Motor neuron (in vitro differentiated cells): ENCODE data around the gene APC2. TPM values are rescaled to one million over a fixed set of nuclear protein-coding genes. Genes with fewer than 3 reads are reported as not detected.
"Not testable (repeated sequence)": the region's sequence is repeated elsewhere in the genome, so short reads cannot be mapped to it uniquely, and the experiment has no call there.

Source experiments
- ATAC-seq, 8 experiments: fragments of 200-7000 bp; cut with Tn5 transposase; replicated peaks in 6 of 8; 2 replicates each; pipeline ENCODE4 v1.8.0; 2021; ENCODE audit warnings: mild to moderate bottlenecking in 8 of 8, moderate library complexity in 8 of 8
- H3K27ac ChIP-seq, 2 donors: fragments of 250-450 bp; sonication (Bioruptor Pico); 2 replicates each; pipeline ENCODE4 v1.9.0; 2021; ENCODE audit warnings: antibody characterized with exemption in 2 of 2, mild to moderate bottlenecking in 2 of 2, moderate library complexity in 1 of 2
- H3K4me1 ChIP-seq, 2 donors: fragments of 250-450 bp; sonication (Bioruptor Pico); replicated peaks in 1 of 2; 2 replicates each; pipeline ENCODE4 v1.6.1; 2021; ENCODE audit warnings: antibody characterized with exemption in 2 of 2, mild to moderate bottlenecking in 2 of 2, moderate library complexity in 1 of 2
- H3K4me3 ChIP-seq, 5 donors: fragments of 250-450 bp; sonication (Bioruptor Pico); 2 replicates each; pipeline ENCODE4 v1.9.0; 2021; ENCODE audit warnings: antibody characterized with exemption in 5 of 5, mild to moderate bottlenecking in 5 of 5, moderate library complexity in 4 of 5
- WGBS, 10 experiments: fragments of 450-650 bp; shearing (Covaris generic); methylation state at CpG; one replicate each; pipeline ENCODE4 v1.0.0; 2022; 5-methylcytosine and 5-hydroxymethylcytosine counted together
- in situ Hi-C, 9 experiments: fragments of 400-800 bp; cut with MboI; loops; one replicate each; pipeline ENCODE4 v1.15.0; 2021; ENCODE audit warnings: low sequenced_read_pairs in 9 of 9, low pct_unique_long_range_greater_than_20kb in 2 of 9; ENCODE audit not compliant: unreplicated experiment in 9 of 9
- total RNA-seq, 8 experiments: library from RNA; unstranded; fragments of 300-600 nt; gene quantifications; 2 replicates each; pipeline versions ENCODE4 v1.2.3 to v1.2.4, GENCODE V29; 2022

Gene APC2
- total RNA-seq, 8 experiments from 2014 or later = 0.31 to 52.0 (median 31.9) TPM

- H3K4me1 ChIP-seq = peaks cover 4 to 15% of the 10 kb centered on the region in 2 donors
- in situ Hi-C loops = no loop called here
- no peak overlapping the region for H3K4me3 ChIP-seq
- whole genome bisulfite sequencing, 10 experiments = no CpG with 5 or more reads among the region's 25 CpGs
- no peak overlapping the region for H3K27ac ChIP-seq
- ATAC-seq = no peak
Observed at GRCh38 chr19:1510442-1510806, 60.5 kb downstream of the APC2 start.

DNA sequence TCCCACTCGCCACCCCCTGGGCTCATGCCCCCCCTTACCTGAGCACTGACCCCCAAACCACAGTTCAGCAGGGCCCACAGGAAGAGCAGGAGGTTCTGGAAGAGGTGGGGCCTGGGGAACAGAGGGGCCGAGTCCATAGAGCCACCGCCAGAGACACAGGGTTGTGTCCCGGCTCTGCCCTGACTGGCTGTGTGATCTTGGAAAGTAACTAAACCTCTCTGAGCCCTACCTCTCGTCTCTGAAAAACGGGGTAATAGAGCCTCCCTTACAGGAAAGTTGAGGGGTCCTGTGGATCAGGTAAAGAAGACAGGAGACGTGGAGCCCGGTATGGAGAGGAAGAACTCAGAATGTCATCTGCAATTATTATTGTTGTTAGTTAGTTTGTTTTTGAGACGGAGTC lies 60.9 kb downstream of the APC2 start:
- in situ Hi-C loops = no loop called here
- H3K27ac ChIP-seq = no peak overlapping the region
- no peak for ATAC-seq
- peaks cover 4 to 15% of the 10 kb centered on the region in 2 donors for H3K4me1 ChIP-seq
- H3K4me3 ChIP-seq = no peak overlapping the region
- 40 to 100% (median 56%) methylated on average over 1 to 2 of the region's 9 CpGs; no CpG with 5 or more reads in 6 of the 10 experiments for WGBS, 10 experiments

DNA sequence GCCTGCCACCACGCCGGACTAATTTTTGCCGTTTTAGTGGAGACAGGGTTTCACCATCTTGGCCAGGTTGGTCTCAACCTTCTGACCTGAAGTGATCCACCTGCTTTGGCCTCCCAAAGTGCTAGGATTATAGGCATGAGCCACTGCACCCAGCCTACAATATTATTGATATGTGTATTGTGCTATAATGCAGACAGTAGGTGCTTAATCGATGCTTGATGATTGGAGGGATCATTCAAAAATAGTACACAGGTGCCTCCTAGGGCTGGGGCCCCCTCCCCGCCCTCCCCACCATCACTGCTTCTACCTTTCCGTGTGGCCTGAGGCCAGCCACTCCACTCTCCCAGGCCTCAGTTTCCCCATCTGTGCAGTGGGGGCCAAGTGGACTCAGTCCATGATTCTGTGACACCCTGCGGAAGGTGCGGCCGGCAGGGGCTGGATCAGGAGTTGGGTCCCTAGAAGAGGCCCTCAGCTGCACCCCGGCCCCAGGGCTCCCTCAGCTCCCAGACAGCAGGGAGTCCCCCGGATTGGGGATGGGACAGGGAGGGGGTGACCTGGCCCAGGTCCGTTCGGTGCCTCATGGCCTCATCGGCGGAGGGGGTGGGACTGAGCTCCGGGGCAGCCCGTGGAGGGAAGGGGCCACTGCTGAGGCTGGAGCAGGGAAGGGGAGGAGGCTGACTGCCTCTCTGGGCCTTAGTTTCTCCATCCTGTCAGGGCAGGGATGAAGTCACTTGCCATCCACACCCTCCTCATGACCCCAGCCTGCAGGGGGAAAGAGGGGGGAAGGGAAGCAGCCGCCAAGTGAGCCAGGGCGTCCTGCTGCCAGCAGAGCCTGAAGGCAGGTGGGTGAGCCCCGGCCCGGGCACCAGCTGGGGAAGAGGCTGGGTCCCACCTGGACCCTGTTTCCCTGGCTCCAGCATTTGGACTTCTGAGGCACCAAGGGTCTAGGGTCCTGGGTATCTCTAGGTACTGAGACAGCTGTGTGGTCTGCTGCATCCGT lies 61.7 kb downstream of the APC2 start:
- Histone ChIP-seq H3K4me3 (no peak overlapping the region), H3K27ac (no peak overlapping the region), H3K4me1 (peaks cover 4 to 15% of the 10 kb centered on the region in 2 donors)
- ATAC-seq = no peak
- in situ Hi-C loops = no loop called here
- 36 to 90% (median 75%) methylated on average over 4 to 6 of the region's 22 CpGs; no CpG with 5 or more reads in 6 of the 10 experiments for WGBS, 10 experiments

- ATAC-seq = peak; percentile 36 to 77 (median 49)
Observed at GRCh38 chr19:1512671-1513498, 63.0 kb downstream of the APC2 start, which contains the start of gene ADAMTSL5. TSS of gene ADAMTSL5 (minus strand) at chr19:1513019. CDS start at chr19:1510943, 2,076 bp downstream.

DNA sequence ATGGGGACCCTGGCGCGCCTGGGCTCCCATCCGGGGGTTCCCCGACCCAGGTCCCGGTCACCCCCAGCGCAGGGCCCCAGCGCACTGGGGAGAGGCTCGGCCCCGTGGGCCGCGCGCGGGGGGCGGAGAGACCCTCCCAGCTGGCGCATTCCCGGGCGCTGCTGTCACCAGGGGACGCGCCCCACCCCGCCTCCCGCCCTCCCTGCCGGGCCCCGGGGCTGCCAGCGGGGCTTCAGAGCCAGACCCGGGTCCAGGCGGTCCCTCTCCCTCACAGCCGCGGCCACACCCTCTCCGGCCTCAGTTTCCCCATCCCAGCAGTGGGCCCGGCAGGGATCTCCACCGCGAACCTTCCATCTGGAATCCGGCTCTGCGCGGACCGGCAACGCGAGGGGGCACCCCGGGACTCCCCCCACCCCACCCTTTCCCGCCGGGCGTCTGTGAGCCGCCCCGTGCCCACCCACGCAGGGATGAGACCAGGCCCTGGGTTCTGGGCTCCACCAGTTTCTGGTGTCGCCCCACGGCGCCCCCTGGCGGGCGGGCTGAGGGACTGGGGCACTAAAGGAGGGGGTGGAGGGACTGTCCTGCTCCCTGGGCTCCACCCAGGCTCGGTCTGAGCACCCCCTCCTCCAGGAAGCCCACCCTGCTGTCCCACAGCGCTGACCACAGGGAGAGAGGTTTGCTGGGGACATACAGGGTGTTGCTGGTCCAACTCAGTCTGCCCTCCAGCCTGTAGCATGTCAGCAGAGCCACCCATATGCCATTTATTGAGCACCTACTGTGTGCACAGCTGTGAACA lies 63.8 kb downstream of the APC2 start:
- Histone ChIP-seq H3K4me3 (peak overlapping the region in 3 of 5 donors; percentile 20 to 25 (median 24)), H3K4me1 (peaks cover 0 to 10% of the 10 kb centered on the region in 2 donors), H3K27ac (no peak overlapping the region)
- 5% methylated on average over 4 of the region's 52 CpGs; no CpG with 5 or more reads in 9 of the 10 experiments for WGBS, 10 experiments
- ATAC-seq = peak; percentile 55 to 67 (median 60)
- in situ Hi-C loops = no loop called here

More at GRCh38 chr19:1512671-1513498, 63.0 kb downstream of the APC2 start, which contains the start of gene ADAMTSL5:
- Histone ChIP-seq H3K4me3 (peak within 1 kb of the TSS in 3 of 5 donors; percentile 20 to 25 (median 24)), H3K4me1 (peaks cover 0 to 10% of the 10 kb centered on the region in 2 donors), H3K27ac (no peak within 1 kb of the TSS)
- no CpG with 5 or more reads among the region's 78 CpGs for WGBS, 10 experiments
- in situ Hi-C loops = no loop called here

DNA sequence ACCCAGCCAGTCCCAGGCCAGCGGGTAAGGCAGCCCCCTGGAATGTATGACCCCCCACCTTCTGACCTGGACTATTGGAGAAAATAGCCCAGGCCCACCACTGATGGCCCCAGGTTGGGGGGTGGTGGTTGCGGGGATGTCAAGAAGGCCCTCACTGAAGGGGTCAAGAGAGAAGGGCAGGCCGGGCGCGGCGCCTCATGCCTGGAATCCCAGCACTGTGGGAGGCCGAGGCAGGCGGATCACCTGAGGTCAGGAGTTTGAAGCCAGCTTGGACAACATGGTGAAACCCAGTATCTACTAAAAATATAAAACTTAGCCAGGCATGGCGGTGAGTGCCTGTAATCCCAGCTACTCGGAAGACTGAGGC lies 64.4 kb downstream of the APC2 start:
- Histone ChIP-seq H3K4me1 (peaks cover 0 to 10% of the 10 kb centered on the region in 2 donors), H3K27ac (no peak overlapping the region), H3K4me3 (no peak overlapping the region)
- ATAC-seq = no peak
- in situ Hi-C loops = no loop called here
- 16 to 83% (median 55%) methylated on average over 1 to 4 of the region's 10 CpGs; no CpG with 5 or more reads in 4 of the 10 experiments for WGBS, 10 experiments

- Histone ChIP-seq H3K27ac (no peak overlapping the region), H3K4me3 (no peak overlapping the region), H3K4me1 (peaks cover 0 to 10% of the 10 kb centered on the region in 2 donors)
- 30 to 87% (median 62%) methylated on average over 2 to 5 of the region's 14 CpGs; no CpG with 5 or more reads in 7 of the 10 experiments for WGBS, 10 experiments
- in situ Hi-C loops = no loop called here
- no peak for ATAC-seq
Observed at GRCh38 chr19:1514986-1515721, 65.2 kb downstream of the APC2 start.

GRCh38 chr19:1516395-1516753 lies 66.5 kb downstream of the APC2 start:
- ATAC-seq = no peak
- in situ Hi-C loops = no loop called here

DNA sequence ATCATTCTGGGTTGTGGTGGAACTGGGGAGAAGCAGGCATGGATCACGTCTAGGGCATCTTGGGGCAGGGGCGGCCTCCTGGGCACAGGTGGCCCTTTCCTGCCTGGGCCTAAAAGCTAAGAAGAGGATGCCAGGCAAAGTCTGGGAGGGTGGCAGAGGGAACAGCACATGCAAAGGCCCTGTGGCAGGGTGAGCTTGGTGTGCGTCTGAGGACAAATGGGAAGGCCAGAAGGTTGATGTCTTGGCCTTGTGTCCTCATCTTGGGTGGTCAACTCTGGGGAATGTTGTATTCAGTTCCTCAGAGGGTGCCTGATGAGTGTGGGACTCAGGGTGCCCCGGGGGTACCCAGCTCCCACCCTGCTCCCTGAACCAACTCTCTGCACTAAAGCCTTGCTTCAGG lies 68.5 kb downstream of the APC2 start:
- ATAC-seq = no peak
- Histone ChIP-seq H3K27ac (no peak overlapping the region), H3K4me1 (peaks cover 0 to 2% of the 10 kb centered on the region in 2 donors), H3K4me3 (no peak overlapping the region)
- in situ Hi-C loops = no loop called here
- 17 to 100% (median 56%) methylated on average over 1 to 2 of the region's 4 CpGs; no CpG with 5 or more reads in 6 of the 10 experiments for WGBS, 10 experiments

More at GRCh38 chr19:1516395-1516753, 66.5 kb downstream of the APC2 start:
- H3K27ac ChIP-seq = no peak overlapping the region
- H3K4me1 ChIP-seq = peaks cover 0 to 10% of the 10 kb centered on the region in 2 donors
- H3K4me3 ChIP-seq = no peak overlapping the region
- WGBS, 10 experiments = 45 to 81% (median 77%) methylated on average over 1 to 6 of the region's 8 CpGs; no CpG with 5 or more reads in 6 of the 10 experiments

DNA sequence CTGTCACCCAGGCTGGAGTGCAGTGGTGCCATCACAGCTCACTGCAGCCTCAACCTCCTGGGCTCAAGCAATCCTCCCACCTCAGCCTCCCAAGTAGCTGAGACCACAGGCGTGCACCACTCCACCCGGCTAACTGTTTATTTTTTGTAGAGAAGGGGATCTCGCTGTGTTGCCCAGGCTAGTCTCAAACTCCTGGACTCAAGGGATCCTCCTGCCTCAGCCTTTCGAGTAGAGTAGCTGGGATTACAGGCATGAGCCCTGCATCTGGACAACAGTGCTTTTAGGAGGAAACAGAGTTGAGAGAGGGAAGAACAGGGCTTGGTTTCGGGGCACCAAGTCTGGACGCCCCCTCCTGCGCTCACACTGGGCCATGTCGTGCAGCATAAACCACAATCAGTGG lies 69.9 kb downstream of the APC2 start:
- H3K4me1 ChIP-seq, in situ Hi-C loops, H3K4me3 ChIP-seq, H3K27ac ChIP-seq, ATAC-seq: not testable (repeated sequence)
- 0 to 100% (median 65%) methylated on average over 1 to 7 of the region's 8 CpGs; no CpG with 5 or more reads in 4 of the 10 experiments for WGBS, 10 experiments

DNA sequence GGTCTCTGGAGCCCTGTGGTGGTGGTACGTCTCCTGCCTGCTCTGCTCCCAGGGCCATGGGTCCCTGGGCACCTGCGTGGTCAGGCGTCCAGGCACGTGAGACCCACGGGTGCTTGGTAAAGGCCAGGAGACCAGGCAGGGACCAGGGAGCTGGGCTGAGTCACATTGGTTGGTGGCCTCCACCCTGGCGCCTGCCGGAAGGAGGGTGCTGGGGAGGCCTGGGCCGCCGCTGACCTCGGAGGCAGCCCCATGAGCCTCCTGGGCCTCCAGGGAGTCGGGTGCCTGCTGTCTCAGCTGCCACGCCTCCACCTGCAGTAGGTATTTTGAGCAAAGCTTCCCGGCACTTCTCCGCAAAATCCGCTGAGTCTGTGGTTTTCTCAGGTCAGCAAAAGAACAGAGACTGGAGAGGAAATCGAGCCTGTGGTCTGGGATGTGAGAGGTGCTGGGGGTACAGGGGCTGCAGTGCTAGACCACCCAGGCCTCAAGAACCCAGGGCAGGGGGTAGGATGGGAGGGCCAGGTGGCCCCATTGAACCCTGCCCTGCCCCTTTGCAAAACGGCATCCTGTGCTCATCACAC lies 70.4 kb downstream of the APC2 start:
- H3K4me3 ChIP-seq = no peak overlapping the region
- 20 to 70% (median 52%) methylated on average over 1 to 5 of the region's 17 CpGs; no CpG with 5 or more reads in 6 of the 10 experiments for WGBS, 10 experiments
- no peak for ATAC-seq
- in situ Hi-C loops = no loop called here
- no peaks in the 10 kb centered on the region for H3K4me1 ChIP-seq
- H3K27ac ChIP-seq = no peak overlapping the region
